ENCODE data around the gene IL1F10.

Gene IL1F10, protein sequence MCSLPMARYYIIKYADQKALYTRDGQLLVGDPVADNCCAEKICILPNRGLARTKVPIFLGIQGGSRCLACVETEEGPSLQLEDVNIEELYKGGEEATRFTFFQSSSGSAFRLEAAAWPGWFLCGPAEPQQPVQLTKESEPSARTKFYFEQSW

DNA sequence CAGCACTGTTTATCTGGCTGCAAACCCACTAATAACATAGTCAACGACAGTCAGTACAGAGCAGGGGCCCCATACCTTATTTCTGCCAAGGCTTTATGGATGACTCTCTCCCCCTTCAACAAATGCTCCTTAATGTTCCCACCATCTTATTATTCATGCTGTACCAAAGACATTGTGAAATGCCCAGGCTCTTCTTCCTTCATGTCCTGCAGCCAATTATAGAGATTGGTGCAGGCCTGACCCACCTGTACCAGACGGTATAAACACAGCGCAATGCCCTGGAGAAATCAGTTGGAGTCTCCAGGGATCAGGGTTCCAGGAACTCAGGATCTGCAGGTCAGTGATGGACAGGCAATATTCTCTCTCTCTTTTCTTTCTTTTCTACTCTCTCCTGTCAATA is at the start of gene IL1F10:
Gene IL1F10 (plus strand): TSS at position 290 of the 400 bp plus-strand sequence. CDS start 4,769 bp downstream, outside the sequence.
- in situ Hi-C loops (cut with MboI; ENCODE audit: low sequenced_read_pairs) = no loop called here

DNA sequence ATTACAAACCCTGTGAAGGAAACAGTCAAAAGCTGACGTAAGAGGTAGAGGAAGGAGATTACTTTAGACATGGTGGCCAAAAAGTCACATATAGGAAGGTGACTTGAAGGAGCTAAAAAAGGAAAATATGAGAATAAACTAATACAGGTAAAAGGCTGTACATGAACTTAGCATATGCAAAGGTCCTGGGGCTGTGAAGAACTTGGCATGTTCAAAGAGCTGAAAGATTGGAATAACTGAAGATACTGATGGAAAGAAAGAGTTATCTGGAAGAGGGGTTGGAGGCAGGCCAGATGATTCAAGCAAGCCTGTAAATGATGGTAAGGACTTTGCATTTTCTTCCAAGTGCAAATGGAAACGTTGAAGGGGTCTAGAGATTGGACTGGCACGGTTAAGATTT is 49.3 kb upstream of the IL1F10 start:
- no peak for DNase-seq (ENCODE audit: low spot score in 2 of 2)
- Histone ChIP-seq H3K9me3 (no peaks in the 10 kb centered on the region), H3K4me1 (no peaks in the 10 kb centered on the region), H3K27me3 (ENCODE audit: low read depth) (peaks cover 7% of the 10 kb centered on the region; the same call in 1 of the 2 replicates), H3K4me3 (no peak overlapping the region), H3K36me3 (replicated peaks) (no peaks in the 10 kb centered on the region)
- in situ Hi-C loops (cut with MboI; ENCODE audit: low sequenced_read_pairs) = no loop called here

More for the DNA sequence above, at the start of gene IL1F10:
- no peak for DNase-seq (ENCODE audit: low spot score in 2 of 2)
- no peaks in the 10 kb centered on the region for H3K36me3 ChIP-seq (replicated peaks)
- H3K9me3 ChIP-seq = no peaks in the 10 kb centered on the region
- no peaks in the 10 kb centered on the region for H3K27me3 ChIP-seq (ENCODE audit: low read depth)
- no peak within 1 kb of the TSS for H3K4me3 ChIP-seq
- no peaks in the 10 kb centered on the region for H3K4me1 ChIP-seq

DNA sequence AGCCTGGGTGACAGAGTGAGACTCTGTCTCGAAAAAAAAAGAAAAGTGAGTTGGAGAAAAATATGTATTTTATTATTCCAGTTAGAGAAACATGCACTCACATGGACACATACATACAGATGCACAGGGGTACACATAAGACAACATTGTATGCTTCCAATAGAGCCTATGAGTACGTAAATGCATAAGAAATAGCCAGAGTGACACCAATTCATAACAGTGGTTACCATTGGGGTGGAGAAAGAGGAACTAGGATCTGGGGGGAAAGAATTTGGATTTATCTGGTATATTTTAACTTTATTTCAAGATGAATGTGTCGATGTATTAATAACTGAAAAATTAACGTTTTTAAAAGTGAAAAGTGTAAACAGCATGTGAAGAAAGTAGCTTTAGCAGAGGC is 46.5 kb upstream of the IL1F10 start:
- no peaks in the 10 kb centered on the region for H3K36me3 ChIP-seq (replicated peaks)
- H3K4me3 ChIP-seq = no peak overlapping the region
- H3K27me3 ChIP-seq (ENCODE audit: low read depth) = peaks cover 7% of the 10 kb centered on the region; the same call in 1 of the 2 replicates
- no peaks in the 10 kb centered on the region for H3K9me3 ChIP-seq
- in situ Hi-C loops (cut with MboI; ENCODE audit: low sequenced_read_pairs) = no loop called here
- no peaks in the 10 kb centered on the region for H3K4me1 ChIP-seq
- DNase-seq (ENCODE audit: low spot score in 2 of 2) = no peak

DNA sequence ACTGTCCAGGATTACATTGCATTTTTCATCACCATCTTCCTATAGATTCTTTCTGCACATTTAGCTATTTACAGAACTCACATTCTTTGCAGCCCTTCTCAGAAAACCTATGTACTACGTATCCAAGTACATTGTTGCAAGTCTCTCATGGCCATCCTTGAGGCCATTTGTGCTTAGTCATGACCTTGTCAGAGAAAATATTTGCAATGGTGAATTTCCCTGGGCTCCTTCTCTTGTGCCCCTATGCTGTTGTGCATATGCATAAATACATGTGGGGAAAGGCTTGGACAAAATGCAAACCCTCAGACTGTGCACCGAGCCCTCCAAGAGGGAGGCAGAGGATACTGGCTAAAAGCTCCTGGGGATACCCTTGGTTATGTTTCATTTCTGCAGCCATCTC is 43.0 kb upstream of the IL1F10 start:
- H3K36me3 ChIP-seq (replicated peaks) = no peaks in the 10 kb centered on the region
- H3K4me1 ChIP-seq = no peaks in the 10 kb centered on the region
- no peak for DNase-seq (ENCODE audit: low spot score in 2 of 2)
- peaks cover 7% of the 10 kb centered on the region; the same call in 1 of the 2 replicates for H3K27me3 ChIP-seq (ENCODE audit: low read depth)
- no peaks in the 10 kb centered on the region for H3K9me3 ChIP-seq
- no peak overlapping the region for H3K4me3 ChIP-seq
- in situ Hi-C loops (cut with MboI; ENCODE audit: low sequenced_read_pairs) = no loop called here

DNA sequence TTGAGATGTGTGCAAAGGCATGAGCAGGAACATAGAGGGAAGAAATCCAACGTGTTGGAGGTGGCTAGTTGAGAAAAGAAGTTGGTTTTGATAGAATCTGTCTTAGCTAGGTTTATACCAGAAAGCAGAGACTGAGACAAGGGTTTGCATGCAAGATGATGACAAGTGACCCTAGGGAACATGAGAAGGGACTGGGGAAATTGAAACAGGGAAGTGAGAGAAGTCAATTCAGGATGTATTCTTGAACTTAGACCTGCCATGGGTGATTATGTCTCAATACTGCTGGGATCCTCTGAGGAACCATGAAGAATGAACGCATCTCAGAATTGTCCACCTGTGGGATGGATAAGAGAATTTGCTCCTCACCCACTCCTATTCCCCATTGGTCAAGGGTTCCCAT is 42.0 kb upstream of the IL1F10 start:
- no peaks in the 10 kb centered on the region for H3K4me1 ChIP-seq
- no peaks in the 10 kb centered on the region for H3K9me3 ChIP-seq
- no peak for DNase-seq (ENCODE audit: low spot score in 2 of 2)
- peaks cover 7% of the 10 kb centered on the region; the same call in 1 of the 2 replicates for H3K27me3 ChIP-seq (ENCODE audit: low read depth)
- in situ Hi-C loops (cut with MboI; ENCODE audit: low sequenced_read_pairs) = no loop called here
- no peaks in the 10 kb centered on the region for H3K36me3 ChIP-seq (replicated peaks)
- H3K4me3 ChIP-seq = no peak overlapping the region

DNA sequence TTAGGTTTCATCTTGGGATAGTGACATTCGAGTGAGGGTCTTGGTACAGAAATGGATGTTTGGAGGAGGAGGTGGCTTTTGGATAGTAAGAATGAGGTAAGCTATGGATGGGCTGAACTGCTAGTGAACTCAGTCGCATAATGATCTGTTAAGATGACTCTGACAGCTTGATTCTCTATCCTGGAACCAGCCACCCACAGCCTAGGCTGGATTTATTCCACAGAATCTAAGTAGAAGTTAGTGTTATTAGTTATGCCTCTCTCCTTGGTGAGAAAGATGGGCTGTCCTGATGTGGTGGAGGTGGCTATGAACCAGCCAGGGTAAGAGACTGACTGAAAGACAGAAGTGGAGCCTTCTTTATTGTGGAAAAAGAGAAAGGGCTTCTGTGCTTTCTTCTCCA is 40.1 kb upstream of the IL1F10 start:
- in situ Hi-C loops (cut with MboI; ENCODE audit: low sequenced_read_pairs) = no loop called here
- H3K4me1 ChIP-seq = no peaks in the 10 kb centered on the region
- DNase-seq (ENCODE audit: low spot score in 2 of 2) = no peak

DNA sequence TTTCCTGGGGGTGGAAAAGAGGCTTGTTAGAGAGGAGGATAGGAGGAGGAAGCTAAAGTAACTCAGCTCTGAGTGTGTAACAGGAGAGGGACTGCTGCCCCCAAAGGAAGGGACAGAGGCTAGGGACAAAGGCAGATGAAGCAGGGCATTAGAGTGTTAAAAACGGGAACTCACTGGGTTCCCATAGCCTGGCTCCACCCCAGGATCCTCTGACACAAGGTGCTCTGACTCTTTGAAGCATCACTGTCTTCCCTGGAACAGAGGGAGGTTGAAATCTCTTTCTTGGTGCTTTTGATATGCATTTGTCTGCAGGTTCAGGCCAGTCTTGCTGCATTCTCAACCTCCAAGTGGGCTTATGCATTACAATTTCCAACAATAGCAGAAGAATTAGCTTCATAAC is 39.7 kb upstream of the IL1F10 start:
- in situ Hi-C loops (cut with MboI; ENCODE audit: low sequenced_read_pairs) = no loop called here
- Histone ChIP-seq H3K36me3 (replicated peaks) (no peaks in the 10 kb centered on the region), H3K4me3 (no peak overlapping the region), H3K9me3 (no peaks in the 10 kb centered on the region), H3K4me1 (no peaks in the 10 kb centered on the region), H3K27me3 (ENCODE audit: low read depth) (peaks cover 2% of the 10 kb centered on the region; the same call in 1 of the 2 replicates)
- DNase-seq (ENCODE audit: low spot score in 2 of 2) = no peak

More for the DNA sequence above, 40.1 kb upstream of the IL1F10 start:
- Histone ChIP-seq H3K36me3 (replicated peaks) (no peaks in the 10 kb centered on the region), H3K9me3 (no peaks in the 10 kb centered on the region), H3K4me3 (no peak overlapping the region), H3K27me3 (ENCODE audit: low read depth) (peaks cover 3% of the 10 kb centered on the region; the same call in 1 of the 2 replicates)

DNA sequence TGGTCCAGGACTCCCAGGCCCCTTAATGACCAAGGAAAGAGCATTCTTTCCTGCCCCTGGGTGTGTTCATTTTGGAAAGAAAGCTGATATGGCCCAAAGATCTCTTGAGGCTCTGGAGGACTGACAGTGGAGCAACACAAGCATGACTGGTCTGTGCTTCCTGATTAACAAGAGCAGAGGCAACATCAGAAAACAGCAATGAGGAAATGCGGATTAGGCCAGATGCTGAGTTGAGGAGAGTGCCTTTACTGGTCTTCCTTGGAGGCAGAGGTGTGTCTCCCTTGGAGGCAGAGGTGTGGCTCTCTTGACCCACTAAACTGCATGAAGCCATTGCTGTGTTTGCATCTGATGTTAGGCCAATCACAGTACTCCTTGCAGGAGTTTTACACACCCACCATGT is 35.0 kb upstream of the IL1F10 start:
- Histone ChIP-seq H3K4me1 (no peaks in the 10 kb centered on the region), H3K27me3 (ENCODE audit: low read depth) (no peaks in the 10 kb centered on the region), H3K36me3 (replicated peaks) (no peaks in the 10 kb centered on the region), H3K4me3 (no peak overlapping the region), H3K9me3 (no peaks in the 10 kb centered on the region)
- DNase-seq (ENCODE audit: low spot score in 2 of 2) = no peak
- in situ Hi-C loops (cut with MboI; ENCODE audit: low sequenced_read_pairs) = no loop called here

DNA sequence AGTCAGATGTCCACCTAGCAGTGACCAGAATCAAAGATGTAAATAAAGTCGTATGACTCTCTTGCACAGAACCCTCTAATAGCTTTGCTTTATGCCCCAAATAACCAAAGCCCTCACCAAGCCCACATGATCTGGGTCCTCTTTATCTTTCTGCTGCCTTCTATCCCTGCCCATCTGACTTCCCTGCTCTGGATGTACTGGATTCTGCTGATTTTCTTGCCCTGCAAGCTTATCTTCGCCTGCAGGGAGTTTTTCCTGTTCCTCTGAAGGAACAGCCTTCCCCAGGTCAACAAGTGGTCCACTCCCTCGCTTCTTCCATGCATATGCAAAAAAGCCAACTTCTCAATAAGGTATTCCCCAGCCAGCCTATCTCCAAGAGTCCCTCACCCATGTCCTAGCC is 33.8 kb upstream of the IL1F10 start:
- Histone ChIP-seq H3K4me1 (no peaks in the 10 kb centered on the region), H3K27me3 (ENCODE audit: low read depth) (no peaks in the 10 kb centered on the region), H3K9me3 (no peaks in the 10 kb centered on the region), H3K4me3 (no peak overlapping the region), H3K36me3 (replicated peaks) (no peaks in the 10 kb centered on the region)
- DNase-seq (ENCODE audit: low spot score in 2 of 2) = no peak
- in situ Hi-C loops (cut with MboI; ENCODE audit: low sequenced_read_pairs) = no loop called here

DNA sequence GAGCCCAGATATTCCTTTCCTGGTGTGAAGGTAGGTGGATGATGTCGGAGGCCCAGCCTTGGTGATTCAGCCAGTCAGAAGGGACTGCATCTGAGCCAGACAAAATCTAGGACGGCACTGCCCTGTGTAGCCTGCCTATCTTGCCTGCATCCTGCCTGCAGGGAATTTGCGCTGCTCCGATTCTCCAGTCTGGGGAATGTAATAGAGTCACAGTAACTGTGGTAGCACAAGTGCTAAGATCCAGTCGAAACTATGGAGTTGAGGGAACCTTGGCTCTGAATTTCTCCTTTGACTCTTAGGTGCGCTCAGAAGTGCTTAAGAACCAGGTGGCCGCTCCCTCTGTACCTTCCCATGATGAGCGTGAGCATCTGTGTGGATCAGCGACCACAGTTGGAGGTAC is 31.0 kb upstream of the IL1F10 start:
- Histone ChIP-seq H3K4me1 (no peaks in the 10 kb centered on the region), H3K9me3 (no peaks in the 10 kb centered on the region), H3K27me3 (ENCODE audit: low read depth) (no peaks in the 10 kb centered on the region), H3K36me3 (replicated peaks) (no peaks in the 10 kb centered on the region), H3K4me3 (no peak overlapping the region)
- DNase-seq (ENCODE audit: low spot score in 2 of 2) = no peak
- in situ Hi-C loops (cut with MboI; ENCODE audit: low sequenced_read_pairs) = no loop called here

DNA sequence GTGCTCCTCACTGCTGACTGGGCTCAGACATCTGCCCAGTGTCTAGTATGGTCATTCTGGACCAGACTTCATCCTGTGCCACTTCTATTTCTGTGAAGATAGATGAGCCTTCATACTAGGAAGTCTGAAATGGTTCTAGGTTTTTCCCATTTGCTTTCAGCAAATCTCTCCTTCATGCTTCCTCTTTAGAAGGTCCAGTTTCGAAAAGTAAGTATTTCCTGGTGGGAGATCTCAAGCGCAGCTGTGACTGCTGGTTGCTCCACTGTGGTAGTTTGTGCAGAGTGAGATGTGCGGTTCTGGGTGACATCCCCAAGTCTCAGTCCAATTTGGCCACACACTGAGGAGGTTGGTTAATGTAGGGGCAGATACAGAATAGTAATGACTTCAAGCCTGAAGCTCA is 29.5 kb upstream of the IL1F10 start:
- no peaks in the 10 kb centered on the region for H3K27me3 ChIP-seq (ENCODE audit: low read depth)
- H3K9me3 ChIP-seq = no peaks in the 10 kb centered on the region
- in situ Hi-C loops (cut with MboI; ENCODE audit: low sequenced_read_pairs) = no loop called here
- no peak for DNase-seq (ENCODE audit: low spot score in 2 of 2)
- H3K4me1 ChIP-seq = no peaks in the 10 kb centered on the region
- H3K36me3 ChIP-seq (replicated peaks) = no peaks in the 10 kb centered on the region
- H3K4me3 ChIP-seq = no peak overlapping the region

DNA sequence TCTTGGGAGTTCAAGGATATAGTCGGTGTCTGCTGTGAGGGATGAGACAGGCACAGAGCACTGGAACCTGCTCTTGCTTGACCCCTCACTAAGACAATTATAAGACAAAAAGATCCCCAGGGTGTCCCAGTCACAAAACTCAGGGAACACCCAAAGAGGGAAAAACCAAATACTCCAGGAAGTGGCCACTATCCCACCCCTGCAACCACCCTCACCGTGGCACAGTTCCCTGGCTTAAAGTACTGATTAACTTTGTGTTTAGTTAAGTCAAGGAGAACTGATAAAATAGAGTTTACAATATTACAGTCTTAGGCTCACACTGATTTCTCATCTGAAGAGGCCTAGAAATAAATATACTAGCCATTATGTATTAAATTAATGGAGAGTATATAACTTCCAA is 28.6 kb upstream of the IL1F10 start:
- Histone ChIP-seq H3K4me1 (no peaks in the 10 kb centered on the region), H3K27me3 (ENCODE audit: low read depth) (no peaks in the 10 kb centered on the region)
- in situ Hi-C loops (cut with MboI; ENCODE audit: low sequenced_read_pairs) = no loop called here

DNA sequence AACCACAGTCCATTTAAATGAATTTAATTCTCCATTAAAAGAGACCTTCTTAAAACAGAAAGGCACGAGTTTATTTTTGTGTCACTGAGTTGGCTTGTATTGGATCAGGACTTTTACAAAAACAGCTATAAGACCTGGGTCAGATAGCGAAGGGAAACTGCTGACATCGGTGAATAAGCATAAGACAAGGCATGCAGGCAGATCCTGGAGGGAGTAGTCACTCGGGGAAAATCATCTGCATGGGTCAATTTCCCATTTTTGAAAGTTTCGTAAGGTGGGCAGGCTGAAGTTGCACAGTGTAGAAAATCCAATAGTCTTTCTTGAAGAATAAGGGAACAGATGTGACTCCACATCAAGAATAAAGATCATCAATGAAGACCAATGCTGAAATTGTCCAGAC is 28.1 kb upstream of the IL1F10 start:
- in situ Hi-C loops (cut with MboI; ENCODE audit: low sequenced_read_pairs) = no loop called here
- H3K36me3 ChIP-seq (replicated peaks) = no peaks in the 10 kb centered on the region
- no peaks in the 10 kb centered on the region for H3K4me1 ChIP-seq
- DNase-seq (ENCODE audit: low spot score in 2 of 2) = no peak
- H3K27me3 ChIP-seq (ENCODE audit: low read depth) = no peaks in the 10 kb centered on the region
- no peaks in the 10 kb centered on the region for H3K9me3 ChIP-seq
- H3K4me3 ChIP-seq = no peak overlapping the region

More for the DNA sequence above, 28.6 kb upstream of the IL1F10 start:
- Histone ChIP-seq H3K9me3 (no peaks in the 10 kb centered on the region), H3K4me3 (no peak overlapping the region), H3K36me3 (replicated peaks) (no peaks in the 10 kb centered on the region)
- DNase-seq (ENCODE audit: low spot score in 2 of 2) = no peak

DNA sequence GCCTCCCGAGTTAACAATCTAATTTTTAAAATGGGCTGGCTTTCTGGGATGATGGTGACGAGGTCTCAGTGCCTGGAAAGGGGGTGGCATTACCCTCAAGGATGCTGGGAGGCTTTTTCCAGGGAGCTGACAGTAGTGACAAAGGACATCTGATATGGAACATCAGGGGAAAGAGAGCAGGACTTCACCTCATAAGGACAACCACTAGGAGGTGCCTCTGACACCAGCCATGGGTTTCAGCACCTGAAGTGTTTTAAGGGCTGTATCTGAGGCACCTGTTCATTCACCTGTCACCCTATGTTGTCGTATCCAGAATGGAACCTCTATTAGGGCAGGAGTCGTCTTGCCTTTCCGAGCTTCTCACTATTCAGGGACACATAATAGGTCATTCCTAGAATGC is 25.9 kb upstream of the IL1F10 start:
- H3K4me1 ChIP-seq = no peaks in the 10 kb centered on the region
- H3K27me3 ChIP-seq (ENCODE audit: low read depth) = peaks cover 2% of the 10 kb centered on the region; the same call in 1 of the 2 replicates
- H3K4me3 ChIP-seq = no peak overlapping the region
- in situ Hi-C loops (cut with MboI; ENCODE audit: low sequenced_read_pairs) = no loop called here
- no peaks in the 10 kb centered on the region for H3K36me3 ChIP-seq (replicated peaks)
- H3K9me3 ChIP-seq = no peaks in the 10 kb centered on the region
- no peak for DNase-seq (ENCODE audit: low spot score in 2 of 2)

DNA sequence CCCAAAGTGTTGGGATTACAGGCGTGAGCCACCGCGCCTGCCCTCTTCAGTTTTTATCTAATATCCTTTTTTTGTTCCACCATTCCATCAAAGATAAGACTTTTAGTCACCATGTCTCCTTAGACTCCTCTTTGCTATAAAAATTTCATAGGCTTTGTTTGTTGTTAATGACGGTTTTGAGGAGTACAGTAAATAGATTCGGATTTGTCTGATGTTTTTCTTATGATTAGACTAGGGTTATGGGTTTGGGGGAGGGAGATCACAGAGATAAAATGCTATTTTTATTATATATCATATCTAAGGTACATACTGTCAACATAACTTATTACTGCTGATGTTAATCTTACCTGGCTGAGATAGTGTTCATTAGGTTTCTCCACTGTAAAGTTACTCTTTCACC is 21.3 kb upstream of the IL1F10 start:
- H3K4me1 ChIP-seq = no peaks in the 10 kb centered on the region
- H3K36me3 ChIP-seq (replicated peaks) = no peaks in the 10 kb centered on the region
- peaks cover 2% of the 10 kb centered on the region; the same call in 1 of the 2 replicates for H3K27me3 ChIP-seq (ENCODE audit: low read depth)
- in situ Hi-C loops (cut with MboI; ENCODE audit: low sequenced_read_pairs) = no loop called here
- no peak overlapping the region for H3K4me3 ChIP-seq
- no peak for DNase-seq (ENCODE audit: low spot score in 2 of 2)
- no peaks in the 10 kb centered on the region for H3K9me3 ChIP-seq
